Measurements from ENCODE around the gene MACROD2.

GRCh38 chr20:15862178-15862577 lies 1866.9 kb downstream of the MACROD2 start:
- TF ChIP-seq, protein P1, sequence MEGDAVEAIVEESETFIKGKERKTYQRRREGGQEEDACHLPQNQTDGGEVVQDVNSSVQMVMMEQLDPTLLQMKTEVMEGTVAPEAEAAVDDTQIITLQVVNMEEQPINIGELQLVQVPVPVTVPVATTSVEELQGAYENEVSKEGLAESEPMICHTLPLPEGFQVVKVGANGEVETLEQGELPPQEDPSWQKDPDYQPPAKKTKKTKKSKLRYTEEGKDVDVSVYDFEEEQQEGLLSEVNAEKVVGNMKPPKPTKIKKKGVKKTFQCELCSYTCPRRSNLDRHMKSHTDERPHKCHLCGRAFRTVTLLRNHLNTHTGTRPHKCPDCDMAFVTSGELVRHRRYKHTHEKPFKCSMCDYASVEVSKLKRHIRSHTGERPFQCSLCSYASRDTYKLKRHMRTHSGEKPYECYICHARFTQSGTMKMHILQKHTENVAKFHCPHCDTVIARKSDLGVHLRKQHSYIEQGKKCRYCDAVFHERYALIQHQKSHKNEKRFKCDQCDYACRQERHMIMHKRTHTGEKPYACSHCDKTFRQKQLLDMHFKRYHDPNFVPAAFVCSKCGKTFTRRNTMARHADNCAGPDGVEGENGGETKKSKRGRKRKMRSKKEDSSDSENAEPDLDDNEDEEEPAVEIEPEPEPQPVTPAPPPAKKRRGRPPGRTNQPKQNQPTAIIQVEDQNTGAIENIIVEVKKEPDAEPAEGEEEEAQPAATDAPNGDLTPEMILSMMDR (IDR thresholded peaks at IDR 0.05): no peak
- TF ChIP-seq CBX8 (IDR thresholded peaks at IDR 0.05) (no peak), POLR2A (IDR thresholded peaks at IDR 0.05; ENCODE audit: low read length) (no peak), HOXB5 (CRISPR knock-in tag; IDR thresholded peaks at IDR 0.05) (no peak), RAD21 (conservative IDR thresholded peaks at IDR 0.05 in 1 of 2, IDR thresholded peaks at IDR 0.05 in 1 of 2) (no peak), JUN (IDR thresholded peaks at IDR 0.05) (no peak), ZSCAN20 (CRISPR knock-in tag; IDR thresholded peaks at IDR 0.05) (no peak), TFCP2L1 (CRISPR knock-in tag; IDR thresholded peaks at IDR 0.05) (no peak)

All from A549 (cell line).